Endothelial cell (in vitro differentiated cells): ENCODE results near the gene MID1. TPM values are rescaled to one million over a fixed set of nuclear protein-coding genes. Genes with fewer than 3 reads are reported as not detected.
A peak's percentile ranks its signal among the peaks of the same experiment; 100 is the strongest.

Experiments
- DNase-seq: peaks from one replicate; pipeline ENCODE4 v3.0.0; 2021; ENCODE audit warnings: low spot score
- H3K27ac Mint-ChIP-seq: one replicate; pipeline ENCODE4 v1.8.0; 2021; ENCODE audit warnings: mixed read lengths, inconsistent platforms; ENCODE audit not compliant: unreplicated experiment
- H3K27me3 Mint-ChIP-seq: one replicate; pipeline ENCODE4 v1.8.0; 2021; ENCODE audit warnings: mild to moderate bottlenecking, moderate library complexity, mixed read lengths, inconsistent platforms; ENCODE audit not compliant: unreplicated experiment
- H3K36me3 Mint-ChIP-seq: one replicate; pipeline ENCODE4 v1.8.0; 2021; ENCODE audit warnings: mild to moderate bottlenecking, low read depth, mixed read lengths, inconsistent platforms; ENCODE audit not compliant: unreplicated experiment
- H3K4me1 Mint-ChIP-seq: one replicate; pipeline ENCODE4 v1.8.0; 2021; ENCODE audit warnings: mild to moderate bottlenecking, mixed read lengths, inconsistent platforms; ENCODE audit not compliant: unreplicated experiment
- H3K4me3 Mint-ChIP-seq: one replicate; pipeline ENCODE4 v1.8.0; 2021; ENCODE audit warnings: mild to moderate bottlenecking, mixed read lengths, inconsistent platforms; ENCODE audit not compliant: unreplicated experiment
- H3K9me3 Mint-ChIP-seq: one replicate; pipeline ENCODE4 v1.8.0; 2021; ENCODE audit warnings: mixed read lengths, inconsistent platforms; ENCODE audit not compliant: unreplicated experiment
- CTCF ChIP-seq: fragments of 200-600 bp; sonication (generic); IDR thresholded peaks from one replicate; pipeline ENCODE4 v1.5.0; 2021; ENCODE audit warnings: antibody characterized with exemption; ENCODE audit not compliant: unreplicated experiment
- long read RNA-seq: library from polyadenylated mRNA; unstranded; transcript quantifications from one replicate; pipeline ENCODE4 v2.0.0, GENCODE V29; 2020; ENCODE audit not compliant: unreplicated experiment
- total RNA-seq: library from RNA; stranded (reverse); fragmentation: NEBNext Ultra II Directional; extraction: Animal tissue kit (Norgen Biotek cat#: 25700); gene quantifications from one replicate; pipeline ENCODE4 v1.2.1, GENCODE V29; 2021; ENCODE audit not compliant: unreplicated experiment

Gene MID1
- 61.8 TPM for total RNA-seq
- long read RNA-seq, full-length matches to known transcripts: 16 of 34 reads
- long read RNA-seq, partial matches to known transcripts: 9 of 34 reads
- long read RNA-seq, other reads (novel, unspliced or antisense): 9 of 34 reads

GRCh38 chrX:10620121-10620699, at the start of gene MID1:
MID1 (minus strand) TSS chrX:10620585; CDS start chrX:10567547, 53,038 bp downstream.
- no peaks in the 10 kb centered on the region for H3K9me3 Mint-ChIP-seq
- peaks cover 31% of the 10 kb centered on the region for H3K4me1 Mint-ChIP-seq
- TF ChIP-seq CTCF: no peak
- DNase-seq: peak; percentile 65
- no peaks in the 10 kb centered on the region for H3K36me3 Mint-ChIP-seq
- H3K27me3 Mint-ChIP-seq: peaks cover 3% of the 10 kb centered on the region
- peak within 1 kb of the TSS; percentile 96 for H3K27ac Mint-ChIP-seq
- peak within 1 kb of the TSS; percentile 95 for H3K4me3 Mint-ChIP-seq

GRCh38 chrX:10667143-10667542, 46.8 kb upstream of the MID1 start:
- H3K9me3 Mint-ChIP-seq: no peaks in the 10 kb centered on the region
- no peaks in the 10 kb centered on the region for H3K36me3 Mint-ChIP-seq
- H3K27me3 Mint-ChIP-seq: no peaks in the 10 kb centered on the region
- no peak overlapping the region for H3K27ac Mint-ChIP-seq
- no peaks in the 10 kb centered on the region for H3K4me1 Mint-ChIP-seq
- no peak for TF ChIP-seq CTCF
- no peak for DNase-seq
- no peak overlapping the region for H3K4me3 Mint-ChIP-seq

- DNase-seq: no peak
- H3K27ac Mint-ChIP-seq: no peak overlapping the region
- no peak overlapping the region for H3K4me3 Mint-ChIP-seq
- H3K27me3 Mint-ChIP-seq: no peaks in the 10 kb centered on the region
- no peaks in the 10 kb centered on the region for H3K9me3 Mint-ChIP-seq
- no peaks in the 10 kb centered on the region for H3K36me3 Mint-ChIP-seq
- TF ChIP-seq CTCF: no peak
- H3K4me1 Mint-ChIP-seq: no peaks in the 10 kb centered on the region
Observed at GRCh38 chrX:10666102-10666501, 45.7 kb upstream of the MID1 start.

GRCh38 chrX:10665681-10666080, 45.3 kb upstream of the MID1 start:
- no peak for DNase-seq
- H3K4me1 Mint-ChIP-seq: no peaks in the 10 kb centered on the region
- no peaks in the 10 kb centered on the region for H3K36me3 Mint-ChIP-seq
- H3K27me3 Mint-ChIP-seq: no peaks in the 10 kb centered on the region
- no peak overlapping the region for H3K27ac Mint-ChIP-seq
- H3K4me3 Mint-ChIP-seq: no peak overlapping the region
- no peak for TF ChIP-seq CTCF
- no peaks in the 10 kb centered on the region for H3K9me3 Mint-ChIP-seq

GRCh38 chrX:10660171-10660570, 39.8 kb upstream of the MID1 start:
- H3K4me1 Mint-ChIP-seq: no peaks in the 10 kb centered on the region
- no peak for DNase-seq
- H3K4me3 Mint-ChIP-seq: no peak overlapping the region
- H3K27me3 Mint-ChIP-seq: no peaks in the 10 kb centered on the region
- no peaks in the 10 kb centered on the region for H3K36me3 Mint-ChIP-seq
- no peak for TF ChIP-seq CTCF
- H3K9me3 Mint-ChIP-seq: no peaks in the 10 kb centered on the region
- no peak overlapping the region for H3K27ac Mint-ChIP-seq
